Testis (tissue), 2 donors: ENCODE results near the gene DPP6.

ENCODE experiments used
- POLR2A ChIP-seq: fragments of 450-650 bp; IDR thresholded peaks from one replicate; pipeline ENCODE4 v1.6.1; 2017; ENCODE audit warnings: antibody characterized with exemption, mild to moderate bottlenecking, moderate library complexity
- TF ChIP-seq, protein P1 (sequence below), 3 experiments: fragments of 450-650 bp in 2 of 3; fragments of 200-600 bp in 1 of 3; sonication (generic) in 1 of 3; IDR thresholded peaks; one replicate each; pipeline ENCODE4 v1.5.1; 2016 to 2019; ENCODE audit warnings: antibody characterized with exemption in 3 of 3, mild to moderate bottlenecking in 2 of 3, moderate library complexity in 1 of 3

DNA sequence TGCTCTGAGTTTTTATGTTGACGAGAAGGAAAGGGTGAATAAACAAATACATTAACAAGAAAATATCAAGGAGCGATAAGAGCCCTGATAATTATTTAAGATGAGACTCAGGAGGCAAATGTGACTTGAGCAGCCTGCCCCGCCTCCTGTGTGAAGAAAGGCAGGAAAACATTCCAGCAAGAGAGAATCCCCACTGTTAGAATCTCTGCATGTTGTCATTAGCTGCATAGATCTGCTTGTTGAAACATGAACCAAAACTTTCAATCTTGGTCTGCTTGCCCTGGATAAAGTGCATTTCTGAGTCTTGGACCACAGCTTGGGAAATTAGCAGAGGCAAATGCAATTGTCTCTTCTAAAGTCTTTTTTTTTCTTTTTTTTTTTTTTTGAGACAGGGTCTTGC lies 120.0 kb downstream of the DPP6 start:
- TF ChIP-seq, protein P1, sequence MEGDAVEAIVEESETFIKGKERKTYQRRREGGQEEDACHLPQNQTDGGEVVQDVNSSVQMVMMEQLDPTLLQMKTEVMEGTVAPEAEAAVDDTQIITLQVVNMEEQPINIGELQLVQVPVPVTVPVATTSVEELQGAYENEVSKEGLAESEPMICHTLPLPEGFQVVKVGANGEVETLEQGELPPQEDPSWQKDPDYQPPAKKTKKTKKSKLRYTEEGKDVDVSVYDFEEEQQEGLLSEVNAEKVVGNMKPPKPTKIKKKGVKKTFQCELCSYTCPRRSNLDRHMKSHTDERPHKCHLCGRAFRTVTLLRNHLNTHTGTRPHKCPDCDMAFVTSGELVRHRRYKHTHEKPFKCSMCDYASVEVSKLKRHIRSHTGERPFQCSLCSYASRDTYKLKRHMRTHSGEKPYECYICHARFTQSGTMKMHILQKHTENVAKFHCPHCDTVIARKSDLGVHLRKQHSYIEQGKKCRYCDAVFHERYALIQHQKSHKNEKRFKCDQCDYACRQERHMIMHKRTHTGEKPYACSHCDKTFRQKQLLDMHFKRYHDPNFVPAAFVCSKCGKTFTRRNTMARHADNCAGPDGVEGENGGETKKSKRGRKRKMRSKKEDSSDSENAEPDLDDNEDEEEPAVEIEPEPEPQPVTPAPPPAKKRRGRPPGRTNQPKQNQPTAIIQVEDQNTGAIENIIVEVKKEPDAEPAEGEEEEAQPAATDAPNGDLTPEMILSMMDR (IDR thresholded peaks at IDR 0.05) = no peak
- no peak for TF ChIP-seq POLR2A
